Measurements from ENCODE around the gene RBM47.
"Not testable (repeated sequence)": the region's sequence is repeated elsewhere in the genome, so short reads cannot be mapped to it uniquely, and the experiment has no call there.

The RBM47 gene

GRCh38 chr4:40441430-40441829 lies 188.2 kb downstream of the RBM47 start:
- DNase-seq, result no peak

GRCh38 chr4:40439519-40439918 lies 190.1 kb downstream of the RBM47 start:
- DNase-seq, result no peak

- DNase-seq, result no peak
These were observed 191.2 kb downstream of the RBM47 start for GRCh38 chr4:40438384-40439026.

GRCh38 chr4:40437741-40438383 lies 191.8 kb downstream of the RBM47 start:
- no peak for DNase-seq

GRCh38 chr4:40435306-40435705 lies 194.4 kb downstream of the RBM47 start:
- not testable (repeated sequence) for DNase-seq

GRCh38 chr4:40434126-40434687 lies 195.5 kb downstream of the RBM47 start:
- DNase-seq, result no peak

- DNase-seq, result no peak
These were observed 197.2 kb downstream of the RBM47 start for GRCh38 chr4:40432504-40432903.

GRCh38 chr4:40427871-40428270 lies 201.8 kb downstream of the RBM47 start:
- DNase-seq, result not testable (repeated sequence)

- no peak for DNase-seq
These were observed 202.5 kb downstream of the RBM47 start for GRCh38 chr4:40427128-40427527.

- DNase-seq, result no peak
These were observed 203.7 kb downstream of the RBM47 start for GRCh38 chr4:40425799-40426574.

GRCh38 chr4:40423735-40424134 lies 205.9 kb downstream of the RBM47 start:
- no peak for DNase-seq

- DNase-seq, result no peak
These were observed 207.6 kb downstream of the RBM47 start for GRCh38 chr4:40421839-40422708.

- DNase-seq, result no peak
These were observed 210.3 kb downstream of the RBM47 start for GRCh38 chr4:40419231-40419912.

- peak; percentile 28 for DNase-seq
These were observed 211.0 kb downstream of the RBM47 start for GRCh38 chr4:40418430-40419230.

- no peak for DNase-seq
These were observed 211.7 kb downstream of the RBM47 start for GRCh38 chr4:40417941-40418340.

GRCh38 chr4:40414673-40415072 lies 215.0 kb downstream of the RBM47 start:
- no peak for DNase-seq

GRCh38 chr4:40412866-40413795 lies 216.5 kb downstream of the RBM47 start:
- DNase-seq, result no peak

GRCh38 chr4:40412388-40412787 lies 217.3 kb downstream of the RBM47 start:
- DNase-seq, result no peak

- DNase-seq, result no peak
These were observed 219.8 kb downstream of the RBM47 start for GRCh38 chr4:40409835-40410234.
